ENCODE data around the gene ANKRD18A. TPM values are rescaled to one million over a fixed set of nuclear protein-coding genes. Genes with fewer than 3 reads are reported as not detected.

The ANKRD18A gene
- total and polyA plus RNA-seq, 9 of the 15 experiments (the other 6 are each of a cell fraction or from before 2014, with no cell fraction given): 1.9 TPM; not detected in 8

- whole genome bisulfite sequencing (ENCODE audit: insufficient coverage, low coverage, missing lambda C conversion rate): 0% methylated on average over 3 of the region's 3 CpGs
Observed at GRCh38 chr9:38643815-38644173, 23.4 kb upstream of the ANKRD18A start.

More at GRCh38 chr9:38643815-38644173, 23.4 kb upstream of the ANKRD18A start:
- intact Hi-C loops (cut with micrococcal nuclease): loop anchor here (10.0 kb wide), 1 partner anchor 81 kb away; the partner anchor contains the start of gene FAM240B
- FAIRE-seq: no peak
- Histone ChIP-seq H3K9me3 (replicated peaks; ENCODE audit: control insufficient read depth, insufficient read depth, low read depth, low read length) (no peaks in the 10 kb centered on the region), H4K20me1 (replicated peaks; ENCODE audit: control insufficient read depth, insufficient read depth, low read length) (no peaks in the 10 kb centered on the region), H3K4me3 (no peak overlapping the region), H3K36me3 (ENCODE audit: control insufficient read depth, insufficient read depth, low read length) (no peaks in the 10 kb centered on the region), H2AFZ (ENCODE audit: low read depth, low read length) (no peak overlapping the region), H3K9me1 (ENCODE audit: control insufficient read depth, insufficient read depth, low read length) (no peaks in the 10 kb centered on the region), H3K27me3 (ENCODE audit: control insufficient read depth in 2 of 2, insufficient read depth in 2 of 2, low read length in 2 of 2) (peaks cover 4 to 8% of the 10 kb centered on the region in 2 experiments; a peak in 2 of 5 replicates), H3K79me2 (ENCODE audit: control insufficient read depth, insufficient read depth, low read length) (no peaks in the 10 kb centered on the region), H3K9ac (ENCODE audit: insufficient read depth in 1 of 2, low read depth in 2 of 2, low read length in 2 of 2) (no peak overlapping the region), H3K27ac (ENCODE audit: extremely low read depth, low read depth, low read length) (no peak overlapping the region), H3K4me2 (ENCODE audit: insufficient read depth, low read length) (no peak overlapping the region), H3K4me1 (replicated peaks in 1 of 2; ENCODE audit: control insufficient read depth in 2 of 2, insufficient read depth in 2 of 2, low read length in 2 of 2) (no peaks in the 10 kb centered on the region)
- ChIA-PET POLR2A (no interaction called here), CTCF (ENCODE audit: low intra/inter-chr PET ratio) (no interaction called here)
- in situ Hi-C loops (cut with MboI): no loop called here
- no peak for ATAC-seq
- BruUV-seq (replicated peaks): no TSS peak
- no peak for TF ChIP-seq ELF2 (CRISPR knock-in tag; IDR thresholded peaks at IDR 0.05)
- TF ChIP-seq CBX2 (IDR thresholded peaks at IDR 0.05; ENCODE audit: insufficient read depth, low read length, poor library complexity, severe bottlenecking): no peak
- TF ChIP-seq TSC22D4 (tag; IDR thresholded peaks at IDR 0.05): no peak
- TF ChIP-seq PPARD (CRISPR knock-in tag; IDR thresholded peaks at IDR 0.05): no peak
- no peak for TF ChIP-seq TAF9B (IDR thresholded peaks at IDR 0.05; ENCODE audit: partially characterized antibody)
- no peak for TF ChIP-seq RFX7 (CRISPR knock-in tag; IDR thresholded peaks at IDR 0.05)
- TF ChIP-seq POLR2A (conservative IDR thresholded peaks at IDR 0.05): no peak
- TF ChIP-seq CTCF (IDR thresholded peaks at IDR 0.05 in 2 of 3, conservative IDR thresholded peaks at IDR 0.05 in 1 of 3; ENCODE audit: insufficient read depth in 2 of 3, low read depth in 1 of 3, low read length in 3 of 3): no peak
- no peak for TF ChIP-seq ZNF707 (CRISPR knock-in tag; conservative IDR thresholded peaks at IDR 0.05)
- TF ChIP-seq IRF1 (CRISPR knock-in tag; IDR thresholded peaks at IDR 0.05; ENCODE audit: borderline replicate concordance): no peak
- no peak for TF ChIP-seq NCOA2 (IDR thresholded peaks at IDR 0.05; ENCODE audit: partially characterized antibody in 2 of 2)
- no peak for DNase-seq (ENCODE audit: extremely low read depth in 1 of 4, low spot score in 3 of 4)

Measured in K562 (cell line).